AG04450 (cell line): Measurements from ENCODE around the gene BARX2. TPM values are rescaled to one million over a fixed set of nuclear protein-coding genes. Genes with fewer than 3 reads are reported as not detected.

Source experiments
- CTCF ChIA-PET: fragments of 300-600, 350-600 bp; formaldehyde crosslinking; extraction: SDS; loops from one replicate; lab custom pipeline; 2022; ENCODE audit warnings: antibody characterized with exemption, inconsistent platforms; lab: Charles Lee
- POLR2A ChIA-PET: fragments of 350-600 bp; formaldehyde crosslinking; extraction: SDS; loops from one replicate; lab custom pipeline; 2021; ENCODE audit warnings: antibody characterized with exemption, inconsistent platforms; lab: Yijun Ruan, JAX
- DNase-seq: peaks from one replicate; pipeline ENCODE4 v3.0.0-alpha.2; 2011; ENCODE audit warnings: low read depth, low spot score
- H3K27ac ChIP-seq: one replicate; pipeline ENCODE4 v1.5.1; 2012; ENCODE audit warnings: low read depth, low read length, control low read depth
- H3K27me3 ChIP-seq: one replicate; pipeline ENCODE4 v1.6.0; 2012; ENCODE audit warnings: low read length; ENCODE audit not compliant: control insufficient read depth, insufficient read depth
- H3K4me3 ChIP-seq: 2 replicates; pipeline ENCODE4 v1.5.1; 2011; ENCODE audit warnings: mild to moderate bottlenecking, low read depth, low read length, control low read depth
- H3K9me3 ChIP-seq: 2 replicates; pipeline ENCODE4 v1.5.1; 2012; ENCODE audit warnings: low read length; ENCODE audit not compliant: control insufficient read depth, insufficient read depth
- polyA plus RNA-seq: library from polyadenylated mRNA; depleted of rRNA; stranded (reverse); fragments of >200 nt; gene quantifications from 2 replicates; pipeline ENCODE4 v1.2.3, GENCODE V29; 2011
- TF ChIP-seq, protein P1 (sequence below): IDR thresholded peaks from 2 replicates; pipeline ENCODE4 v1.5.1; 2011; ENCODE audit warnings: low read depth, low read length, control low read depth, inconsistent platforms

Gene BARX2
- polyA plus RNA-seq, 1 experiment: not detected

- Histone ChIP-seq H3K9me3 (no peaks in the 10 kb centered on the region), H3K27ac (no peak overlapping the region), H3K27me3 (no peaks in the 10 kb centered on the region), H3K4me3 (no peak overlapping the region)
- DNase-seq: no peak
- ChIA-PET CTCF (no interaction called here), POLR2A (no interaction called here)
- TF ChIP-seq, protein P1, sequence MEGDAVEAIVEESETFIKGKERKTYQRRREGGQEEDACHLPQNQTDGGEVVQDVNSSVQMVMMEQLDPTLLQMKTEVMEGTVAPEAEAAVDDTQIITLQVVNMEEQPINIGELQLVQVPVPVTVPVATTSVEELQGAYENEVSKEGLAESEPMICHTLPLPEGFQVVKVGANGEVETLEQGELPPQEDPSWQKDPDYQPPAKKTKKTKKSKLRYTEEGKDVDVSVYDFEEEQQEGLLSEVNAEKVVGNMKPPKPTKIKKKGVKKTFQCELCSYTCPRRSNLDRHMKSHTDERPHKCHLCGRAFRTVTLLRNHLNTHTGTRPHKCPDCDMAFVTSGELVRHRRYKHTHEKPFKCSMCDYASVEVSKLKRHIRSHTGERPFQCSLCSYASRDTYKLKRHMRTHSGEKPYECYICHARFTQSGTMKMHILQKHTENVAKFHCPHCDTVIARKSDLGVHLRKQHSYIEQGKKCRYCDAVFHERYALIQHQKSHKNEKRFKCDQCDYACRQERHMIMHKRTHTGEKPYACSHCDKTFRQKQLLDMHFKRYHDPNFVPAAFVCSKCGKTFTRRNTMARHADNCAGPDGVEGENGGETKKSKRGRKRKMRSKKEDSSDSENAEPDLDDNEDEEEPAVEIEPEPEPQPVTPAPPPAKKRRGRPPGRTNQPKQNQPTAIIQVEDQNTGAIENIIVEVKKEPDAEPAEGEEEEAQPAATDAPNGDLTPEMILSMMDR: no peak
Observed at GRCh38 chr11:129425214-129425613, 49.6 kb downstream of the BARX2 start.

GRCh38 chr11:129426038-129426437 lies 50.4 kb downstream of the BARX2 start:
- Histone ChIP-seq H3K27me3 (no peaks in the 10 kb centered on the region), H3K9me3 (no peaks in the 10 kb centered on the region), H3K27ac (no peak overlapping the region), H3K4me3 (no peak overlapping the region)
- ChIA-PET CTCF (no interaction called here), POLR2A (no interaction called here)
- TF ChIP-seq, protein P1: no peak
- DNase-seq: no peak

DNA sequence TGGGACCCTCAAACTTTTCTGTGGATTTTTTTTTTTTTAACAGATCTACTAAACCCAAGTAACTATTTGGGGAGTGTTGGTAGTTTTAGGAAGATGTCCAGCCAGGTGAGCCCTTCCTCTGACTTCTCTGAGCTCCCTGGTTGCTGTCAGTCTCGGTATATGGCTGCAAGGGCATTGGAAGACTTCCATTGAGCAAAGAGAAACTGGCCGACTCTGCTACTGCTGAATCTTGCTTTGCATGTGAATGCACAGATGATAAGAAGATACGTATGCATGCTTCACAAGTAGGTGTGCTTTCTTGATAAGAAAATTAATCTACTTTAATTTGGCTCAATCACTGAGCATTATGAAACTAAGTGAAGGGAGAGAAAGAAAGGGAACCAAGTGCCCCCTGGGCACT lies 51.1 kb downstream of the BARX2 start:
- ChIA-PET POLR2A (no interaction called here), CTCF (no interaction called here)
- Histone ChIP-seq H3K9me3 (no peaks in the 10 kb centered on the region), H3K27ac (no peak overlapping the region), H3K27me3 (no peaks in the 10 kb centered on the region), H3K4me3 (no peak overlapping the region)
- no peak for DNase-seq
- TF ChIP-seq, protein P1: no peak

- H3K27ac ChIP-seq: no peak overlapping the region
- ChIA-PET POLR2A (no interaction called here), CTCF (no interaction called here)
- no peak for DNase-seq
- H3K4me3 ChIP-seq: no peak overlapping the region
- TF ChIP-seq, protein P1: no peak
- H3K9me3 ChIP-seq: no peaks in the 10 kb centered on the region
- H3K27me3 ChIP-seq: no peaks in the 10 kb centered on the region
Observed at GRCh38 chr11:129427376-129427775, 51.7 kb downstream of the BARX2 start.

GRCh38 chr11:129427816-129428406 lies 52.3 kb downstream of the BARX2 start:
- H3K9me3 ChIP-seq: no peaks in the 10 kb centered on the region
- POLR2A ChIA-PET: no interaction called here
- CTCF ChIA-PET: no interaction called here
- TF ChIP-seq, protein P1: no peak
- DNase-seq: no peak
- no peak overlapping the region for H3K27ac ChIP-seq
- no peaks in the 10 kb centered on the region for H3K27me3 ChIP-seq
- no peak overlapping the region for H3K4me3 ChIP-seq
